Occipital lobe (tissue), 2 donors: ENCODE data around the gene CYFIP2. TPM values are rescaled to one million over a fixed set of nuclear protein-coding genes. Genes with fewer than 3 reads are reported as not detected.
"Not testable (repeated sequence)": the region's sequence is repeated elsewhere in the genome, so short reads cannot be mapped to it uniquely, and the experiment has no call there.

Experiments
- DNase-seq: peaks from one replicate; lab custom pipeline; 2025; lab: John Stamatoyannopoulos, UW
- total RNA-seq: library from RNA; depleted of rRNA; stranded (reverse); fragments of >200 nt; gene quantifications from one replicate; pipeline ENCODE4 v1.2.3, GENCODE V29; 2014

The CYFIP2 gene
- total RNA-seq, 1 donor from 2014 or later, result 84.7 TPM

DNA sequence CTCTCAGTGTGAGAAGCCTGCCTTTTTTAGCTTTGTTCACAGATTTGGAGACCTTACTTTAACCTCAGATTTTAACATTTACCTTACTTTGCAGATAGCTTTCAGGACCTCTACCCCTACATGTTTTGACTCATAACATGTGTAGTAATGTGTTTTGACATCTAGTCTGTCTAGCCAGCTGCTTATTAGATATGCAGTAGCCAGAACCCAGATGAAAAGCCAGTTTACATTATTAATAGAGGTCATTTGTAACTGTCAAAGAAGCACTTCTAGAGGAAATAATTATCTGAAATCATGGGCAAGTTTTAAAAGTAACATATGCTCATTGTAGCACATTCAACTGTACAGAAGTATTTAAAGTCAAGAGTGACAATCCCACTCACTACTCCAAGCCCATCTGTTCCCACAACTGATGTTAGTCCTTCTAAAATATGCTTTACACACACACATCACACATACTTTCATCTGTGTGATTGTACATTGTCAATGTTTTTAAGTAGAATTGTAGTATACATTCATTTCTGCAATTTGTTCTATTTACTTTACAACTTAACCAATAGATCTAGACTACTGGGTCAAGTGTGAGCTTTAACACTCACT, 122.3 kb downstream of the CYFIP2 start:
- no peak for DNase-seq

DNA sequence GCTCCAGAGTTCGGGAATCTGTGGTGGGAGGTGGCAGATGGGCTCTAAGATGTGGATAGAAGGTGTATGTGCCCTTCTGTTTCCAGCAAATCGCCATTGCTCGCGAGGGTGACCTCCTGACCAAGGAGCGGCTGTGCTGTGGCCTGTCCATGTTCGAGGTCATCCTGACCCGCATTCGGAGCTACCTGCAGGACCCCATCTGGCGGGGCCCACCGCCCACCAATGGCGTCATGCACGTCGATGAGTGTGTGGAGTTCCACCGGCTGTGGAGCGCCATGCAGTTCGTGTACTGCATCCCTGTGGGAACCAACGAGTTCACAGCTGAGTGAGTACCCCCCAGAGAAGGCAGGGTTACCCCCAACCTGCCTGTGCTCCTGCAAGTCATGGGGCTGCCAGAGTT, 123.2 kb downstream of the CYFIP2 start:
- DNase-seq, result no peak

DNA sequence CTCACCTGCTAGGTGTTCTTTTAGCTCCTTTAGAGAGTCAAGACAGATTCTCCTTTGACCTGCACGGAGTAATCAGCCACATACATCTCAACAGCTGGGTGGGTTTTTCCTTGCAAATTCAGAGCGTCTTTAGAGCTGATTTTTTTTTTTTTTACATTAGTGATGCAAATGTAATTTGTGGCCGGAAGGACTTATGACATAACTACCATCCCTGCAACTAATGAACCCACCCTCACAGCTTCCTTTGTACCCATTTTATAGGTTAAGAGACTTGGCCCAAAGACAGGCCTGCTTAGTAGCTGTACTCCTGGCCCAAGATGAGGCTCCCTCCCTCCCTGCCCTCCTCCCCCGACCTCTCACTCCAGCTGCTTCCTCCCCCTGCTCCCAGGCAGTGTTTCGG, 124.2 kb downstream of the CYFIP2 start:
- no peak for DNase-seq

DNA sequence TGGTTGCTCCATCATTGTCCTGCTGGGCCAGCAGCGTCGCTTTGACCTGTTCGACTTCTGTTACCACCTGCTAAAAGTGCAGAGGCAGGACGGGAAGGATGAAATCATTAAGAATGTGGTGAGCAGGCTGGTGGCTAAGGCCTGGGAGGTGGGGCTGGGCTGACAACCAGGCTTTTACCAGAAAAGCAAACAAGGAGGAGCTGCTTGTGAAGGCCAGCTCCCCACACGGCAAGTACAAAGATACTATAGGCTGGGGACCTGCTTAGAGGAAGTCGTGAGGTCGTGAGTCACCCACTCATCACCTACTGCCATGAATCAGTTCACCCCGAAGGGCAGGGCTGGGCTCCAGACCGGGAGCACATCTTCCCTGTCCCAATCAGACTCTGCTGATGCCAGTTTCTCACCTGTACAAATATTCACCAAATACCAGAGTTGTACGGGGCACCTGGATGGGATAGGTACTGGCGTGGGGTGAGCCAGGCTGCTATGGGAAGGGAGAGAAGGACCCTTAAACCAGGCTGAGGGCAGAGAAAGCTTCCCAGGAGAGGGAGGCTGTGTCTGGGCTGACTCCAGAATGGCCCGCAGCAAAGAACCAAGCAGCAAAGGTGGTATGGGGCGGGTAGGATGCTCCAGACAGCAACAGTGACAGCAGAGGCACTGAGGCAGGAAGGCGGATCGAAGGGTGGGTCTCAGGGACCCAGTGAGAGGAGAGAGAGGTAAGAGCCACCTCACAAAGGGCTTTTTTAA, 124.8 kb downstream of the CYFIP2 start:
- DNase-seq, result no peak

DNA sequence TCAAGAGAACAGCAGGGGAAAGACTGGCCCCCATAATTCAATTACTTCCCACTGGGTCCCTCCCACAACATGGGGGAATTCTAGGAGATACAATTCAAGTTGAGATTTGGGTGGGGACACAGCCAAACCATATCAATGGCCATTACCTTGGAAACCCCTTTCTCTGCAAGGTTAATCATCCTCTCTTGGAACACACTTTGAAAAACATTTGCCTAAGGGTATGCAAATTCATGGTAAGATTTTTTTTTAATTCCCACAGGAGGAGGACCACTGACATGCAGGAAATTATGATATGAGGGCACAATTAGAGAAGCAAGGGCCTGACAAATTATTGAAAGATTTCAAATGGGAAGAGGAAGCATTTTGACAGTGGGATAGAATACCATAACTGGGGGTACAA, 132.4 kb downstream of the CYFIP2 start:
- no peak for DNase-seq

GRCh38 chr5:157400741-157401495, 135.0 kb downstream of the CYFIP2 start:
- DNase-seq, result no peak

DNA sequence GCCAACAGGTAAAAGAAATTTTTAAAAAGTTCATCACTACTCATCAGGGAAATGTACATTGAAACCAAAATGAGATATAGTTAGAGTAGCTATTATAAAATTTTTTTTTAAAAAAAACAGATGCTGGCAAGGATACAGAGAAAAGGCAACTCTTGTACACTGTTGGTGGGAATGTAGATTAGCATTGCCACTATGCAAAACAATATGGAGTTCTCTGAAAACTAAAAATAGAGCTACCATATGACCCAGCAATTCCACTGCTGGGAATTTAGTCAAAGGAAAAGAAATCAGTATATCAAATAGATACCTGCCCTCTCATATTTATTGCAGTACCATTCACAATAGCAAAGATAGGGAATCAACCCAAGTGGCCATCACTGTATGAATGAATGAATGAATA, 149.9 kb downstream of the CYFIP2 start:
- no peak for DNase-seq

DNA sequence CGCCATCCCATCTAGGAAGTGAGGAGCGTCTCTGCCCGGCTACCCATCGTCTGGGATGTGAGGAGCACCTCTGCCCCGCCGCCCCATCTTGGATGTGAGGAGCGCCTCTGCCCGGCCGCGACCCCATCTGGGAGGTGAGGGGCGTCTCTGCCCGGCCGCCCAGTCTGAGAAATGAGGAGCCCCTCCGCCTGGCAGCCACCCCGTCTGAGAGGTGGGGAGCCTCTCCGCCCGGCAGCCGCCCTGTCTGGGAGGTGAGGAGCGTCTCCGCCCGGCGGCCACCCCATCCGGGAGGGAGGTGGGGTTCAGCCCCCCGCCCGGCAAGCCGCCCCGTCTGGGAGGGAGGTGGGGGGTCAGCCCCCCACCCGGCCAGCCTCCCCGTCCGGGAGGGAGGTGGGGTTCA, 153.6 kb downstream of the CYFIP2 start:
- not testable (repeated sequence) for DNase-seq

DNA sequence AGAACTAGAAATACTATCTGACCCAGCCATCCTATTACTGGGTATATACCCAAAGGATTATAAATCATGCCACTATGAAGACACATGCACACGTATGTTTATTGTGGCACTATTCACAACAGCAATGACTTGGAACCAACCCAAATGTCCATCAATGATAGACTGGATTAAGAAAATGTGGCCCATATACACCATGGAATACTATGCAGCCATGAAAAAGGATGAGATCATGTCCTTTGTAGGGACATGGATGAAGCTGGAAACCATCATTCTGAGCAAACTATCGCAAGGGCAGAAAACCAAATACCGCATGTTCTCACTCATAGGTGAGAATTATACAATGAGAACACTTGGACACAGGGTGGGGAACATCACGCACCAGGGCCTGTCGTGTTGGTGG, 164.0 kb downstream of the CYFIP2 start:
- not testable (repeated sequence) for DNase-seq

DNA sequence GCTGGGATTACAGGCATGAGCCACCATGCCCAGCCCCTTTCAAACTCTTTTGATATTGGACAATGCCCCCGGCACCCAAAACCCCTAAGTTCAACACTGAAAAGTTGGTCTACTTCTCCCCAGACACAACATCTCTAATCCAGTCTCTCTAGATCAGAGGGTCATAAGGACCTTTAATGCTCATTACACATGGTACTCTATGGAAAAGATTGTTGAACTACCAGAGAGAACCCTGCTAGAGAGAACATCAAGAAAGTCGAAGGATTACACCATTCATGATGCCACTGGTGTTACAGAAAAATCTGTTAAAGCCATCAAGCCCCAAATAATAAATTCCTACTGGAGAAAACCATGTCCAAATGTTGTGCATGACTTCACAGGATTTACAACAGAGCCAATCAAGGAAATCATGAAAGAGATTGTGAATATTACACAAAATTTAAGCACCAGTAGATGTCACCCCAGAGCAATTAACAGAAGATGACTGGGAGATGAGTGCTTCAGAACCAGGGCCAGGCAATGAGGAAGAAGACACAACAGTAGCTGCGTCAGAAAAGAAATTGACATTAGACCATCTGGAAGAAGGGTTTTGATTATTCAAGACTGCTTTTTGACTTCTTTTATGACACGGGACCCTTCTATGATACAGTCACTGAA, 165.7 kb downstream of the CYFIP2 start:
- DNase-seq, result no peak

DNA sequence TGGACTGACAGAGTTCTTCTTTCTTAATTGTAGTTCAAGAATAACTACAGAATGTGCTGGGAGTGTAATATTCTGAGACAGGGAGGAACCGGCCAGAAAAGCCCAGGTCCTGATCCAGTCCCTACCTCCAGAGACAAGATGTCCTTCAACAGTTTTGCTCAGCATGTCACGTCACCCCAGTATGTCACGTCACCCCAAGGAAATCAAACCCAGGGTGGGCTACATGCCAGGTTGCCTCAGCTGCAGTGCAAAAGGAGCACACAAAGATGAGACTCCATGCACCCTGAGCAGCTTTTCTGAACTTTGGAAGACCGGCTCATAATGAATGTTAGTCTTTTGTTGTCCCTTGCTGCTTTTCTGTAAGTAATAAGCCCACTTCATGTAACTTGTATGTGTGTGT, 168.2 kb downstream of the CYFIP2 start:
- DNase-seq, result no peak

GRCh38 chr5:157443041-157443549, 177.2 kb downstream of the CYFIP2 start:
- no peak for DNase-seq

- no peak for DNase-seq
Observed at GRCh38 chr5:157444224-157444623, 178.3 kb downstream of the CYFIP2 start.

Other genes with a start within 250 kb of the CYFIP2 start
- 0.31 TPM for gene HAVCR1, start 207.0 kb upstream of the CYFIP2 start, total RNA-seq
- 7.0 TPM for gene HAVCR2, start 157.1 kb upstream of the CYFIP2 start, total RNA-seq
- gene MED7, start 123.3 kb upstream of the CYFIP2 start, total RNA-seq, result 36.3 TPM
- not detected for gene GARIN3, start 99.9 kb upstream of the CYFIP2 start, total RNA-seq
- 0.16 TPM for gene ITK, start 85.3 kb upstream of the CYFIP2 start, total RNA-seq
- not detected for gene NIPAL4, start 194.1 kb downstream of the CYFIP2 start, total RNA-seq